K562 (cell line): Measurements from ENCODE around the gene JPT2. TPM values are rescaled to one million over a fixed set of nuclear protein-coding genes. Genes with fewer than 3 reads are reported as not detected.

ENCODE experiments used
- AFF4 ChIP-seq: sonication (generic); formaldehyde crosslinking; IDR thresholded peaks from 2 replicates; pipeline ENCODE4 v1.8.0; 2023; ENCODE audit warnings: mild to moderate bottlenecking, missing genetic modification reagents
- ARID3A ChIP-seq: IDR thresholded peaks from 2 replicates; pipeline ENCODE4 v1.6.1; 2012; ENCODE audit warnings: low read depth, low read length, improper control_type of control experiment, borderline replicate concordance
- ATF7 ChIP-seq: fragments of 450-650 bp; IDR thresholded peaks from 2 replicates; pipeline ENCODE4 v1.7.1; 2014; ENCODE audit warnings: mild to moderate bottlenecking, moderate library complexity
- CHD1 ChIP-seq: fragments of 200-600 bp; sonication (generic); IDR thresholded peaks from one replicate; pipeline ENCODE4 v1.6.1; 2012; ENCODE audit warnings: mild to moderate bottlenecking, moderate library complexity, low read length, inconsistent platforms
- FIP1L1 ChIP-seq: fragments of 200-400 bp; formaldehyde crosslinking; IDR thresholded peaks from 2 replicates; pipeline ENCODE4 v1.6.1; 2018; ENCODE audit warnings: mild to moderate bottlenecking, low read depth, low read length; ENCODE audit not compliant: poor library complexity, severe bottlenecking
- FUS ChIP-seq: fragments of 200-400 bp; formaldehyde crosslinking; optimal IDR thresholded peaks from 2 replicates; pipeline ENCODE3; 2017; ENCODE audit warnings: low read depth, low read length
- GTF2A2 ChIP-seq: IDR thresholded peaks from 2 replicates; pipeline ENCODE4 v1.6.1; 2016; ENCODE audit warnings: mild to moderate bottlenecking, missing genetic modification characterization, missing compliant biosample characterization
- HNRNPK ChIP-seq: fragments of 200-400 bp; formaldehyde crosslinking; IDR thresholded peaks from one replicate; pipeline ENCODE4 v1.6.1; 2018; ENCODE audit warnings: mild to moderate bottlenecking, low read depth, low read length; ENCODE audit not compliant: poor library complexity, severe bottlenecking
- KLF6 ChIP-seq: fragments of 250-450 bp; sonication (Bioruptor Pico); IDR thresholded peaks from 2 replicates; pipeline ENCODE4 v1.4.0; 2020; ENCODE audit warnings: mild to moderate bottlenecking, moderate library complexity, borderline replicate concordance
- MXI1 ChIP-seq: IDR thresholded peaks from 2 replicates; pipeline ENCODE4 v1.6.1; 2011; ENCODE audit warnings: low read depth, mild to moderate bottlenecking, improper control_type of control experiment, low read length
- NKRF ChIP-seq: fragments of 450-650 bp; IDR thresholded peaks from 2 replicates; pipeline ENCODE4 v1.6.1; 2016; ENCODE audit warnings: borderline replicate concordance
- RBM22 ChIP-seq: fragments of 200-400 bp; formaldehyde crosslinking; IDR thresholded peaks from 2 replicates; pipeline ENCODE4 v1.6.1; 2018; ENCODE audit warnings: low read length, low read depth; ENCODE audit not compliant: poor library complexity, severe bottlenecking
- RFX5 ChIP-seq: IDR thresholded peaks from 2 replicates; pipeline ENCODE4 v1.6.1; 2011; ENCODE audit warnings: low read depth, mild to moderate bottlenecking, improper control_type of control experiment, low read length
- SMARCC2 ChIP-seq: fragments of 450-650 bp; IDR thresholded peaks from 2 replicates; pipeline ENCODE4 v1.6.1; 2017; ENCODE audit warnings: antibody characterized with exemption, moderate library complexity, mild to moderate bottlenecking, low read depth
- TEAD4 ChIP-seq, 2 experiments: sonication (generic) in 1 of 2; formaldehyde crosslinking in 1 of 2; IDR thresholded peaks; 2 replicates each; pipeline versions ENCODE4 v1.6.1 to v1.8.0; 2012 to 2022; ENCODE audit warnings: borderline replicate concordance in 1 of 2, inconsistent platforms in 1 of 2, low read length in 1 of 2, mild to moderate bottlenecking in 1 of 2, missing genetic modification reagents in 1 of 2
- ZNF212 ChIP-seq: fragments of 450-650 bp; formaldehyde crosslinking; IDR thresholded peaks from 2 replicates; pipeline ENCODE4 v1.4.0; 2020; ENCODE audit warnings: mild to moderate bottlenecking
- ZNF395 ChIP-seq: fragments of 200-800 bp; sonication (Bioruptor generic); IDR thresholded peaks from 2 replicates; pipeline ENCODE4 v1.6.1; 2017; ENCODE audit warnings: missing genetic modification characterization, missing compliant biosample characterization
- ZNF589 ChIP-seq: fragments of 200-800 bp; sonication (Bioruptor generic); IDR thresholded peaks from 2 replicates; pipeline ENCODE4 v1.6.1; 2016; ENCODE audit warnings: low read depth, missing genetic modification characterization, missing compliant biosample characterization
- polyA plus RNA-seq, 8 experiments: library from polyadenylated mRNA; depleted of rRNA in 4 of 8; stranded (reverse) in 5 of 8; unstranded in 3 of 8; fragments of >200 nt; fragmentation: Nextera tagmentation in 2 of 8; fragmentation: Illumina TruSeq in 1 of 8; extraction: Ambion mirVana in 2 of 8; extraction: Trizol in 1 of 8; gene quantifications; 2 replicates each; pipeline versions ENCODE4 v1.2.1 to v1.2.3, GENCODE V29; 2011 to 2014; ENCODE audit warnings: inconsistent platforms in 1 of 8, missing spikeins in 1 of 8
- total RNA-seq, 7 experiments: library from RNA; depleted of rRNA in 6 of 7; stranded (reverse); fragments of >200 nt in 6 of 7; fragmentation: Illumina TruSeq in 2 of 7; extraction: Trizol in 2 of 7; gene quantifications; 2 replicates each; pipeline versions ENCODE4 v1.2.1 to v1.2.3, GENCODE V29; 2011 to 2021; ENCODE audit warnings: low replicate concordance in 1 of 7

Gene JPT2
- total and polyA plus RNA-seq, 9 of the 15 experiments (the other 6 are each of a cell fraction or from before 2014, with no cell fraction given), result 25.5 to 133 (median 106) TPM

GRCh38 chr16:1678500-1679098, 520 bp downstream of the JPT2 start (continued):
- no peak for TF ChIP-seq ARID3A
- TF ChIP-seq NKRF, result peak; percentile 54; the same call in 1 of the 2 replicates
- peak; percentile 28 for TF ChIP-seq CHD1
- no peak for TF ChIP-seq SMARCC2
- TF ChIP-seq FIP1L1, result no peak
- TF ChIP-seq KLF6 (CRISPR knock-in tag), result no peak
- TF ChIP-seq ZNF395 (CRISPR knock-in tag), result no peak
- TF ChIP-seq TEAD4 (IDR thresholded peaks at IDR 0.05; ENCODE audit: low read length), result no peak
- no peak for TF ChIP-seq TEAD4 (CRISPR knock-in tag; IDR thresholded peaks at IDR 0.05; ENCODE audit: borderline replicate concordance)
- TF ChIP-seq RFX5, result no peak
- TF ChIP-seq GTF2A2, result no peak
- TF ChIP-seq RBM22, result no peak
- no peak for TF ChIP-seq ZNF212 (CRISPR knock-in tag)
- TF ChIP-seq HNRNPK, result peak; percentile 91
- no peak for TF ChIP-seq MXI1
- TF ChIP-seq FUS, result no peak
- TF ChIP-seq AFF4 (CRISPR knock-in tag), result no peak
- no peak for TF ChIP-seq ZNF589 (CRISPR knock-in tag)
- TF ChIP-seq ATF7, result no peak
